Heart right ventricle (tissue), 16 donors: ENCODE results near the gene TMEM11. TPM values are rescaled to one million over a fixed set of nuclear protein-coding genes. Genes with fewer than 3 reads are reported as not detected.

Source experiments
- ATAC-seq, 8 donors: fragments of 200-7000 bp; cut with Tn5 transposase; one replicate each; pipeline ENCODE4 v1.9.1; 2020; ENCODE audit warnings: mild to moderate bottlenecking in 8 of 8, moderate library complexity in 8 of 8, moderate number of reproducible peaks in 1 of 8
- DNase-seq, 2 donors: peaks; one replicate each; pipeline ENCODE4 v3.0.0-alpha.2; 2020
- H3K27ac ChIP-seq, 10 donors: fragments of 200-600 bp; sonication (generic) in 2 of 10; one replicate each; pipeline versions ENCODE4 v1.5.0 to v1.8.0; 2020 to 2022; ENCODE audit warnings: mild to moderate bottlenecking in 3 of 10
- H3K27me3 ChIP-seq, 7 donors: fragments of 200-600 bp; one replicate each; pipeline ENCODE4 v1.8.0; 2021 to 2022; ENCODE audit warnings: mild to moderate bottlenecking in 2 of 7
- H3K36me3 ChIP-seq, 9 donors: fragments of 200-600 bp; sonication (generic) in 1 of 9; one replicate each; pipeline versions ENCODE4 v1.5.0 to v1.8.0; 2020 to 2022; ENCODE audit warnings: mild to moderate bottlenecking in 2 of 9
- H3K4me1 ChIP-seq, 9 donors: fragments of 200-600 bp; sonication (generic) in 1 of 9; one replicate each; pipeline versions ENCODE4 v1.5.0 to v1.8.0; 2020 to 2022; ENCODE audit warnings: mild to moderate bottlenecking in 4 of 9
- H3K4me3 ChIP-seq, 10 donors: fragments of 200-600 bp; sonication (generic) in 2 of 10; one replicate each; pipeline versions ENCODE4 v1.5.0 to v1.8.0; 2020 to 2022; ENCODE audit warnings: mild to moderate bottlenecking in 7 of 10, moderate library complexity in 2 of 10
- H3K9me3 ChIP-seq, 11 donors: fragments of 200-600 bp in 10 of 11; sonication (generic) in 2 of 11; one replicate each; pipeline versions ENCODE4 v1.5.0 to v1.8.0; 2013 to 2022; ENCODE audit warnings: mild to moderate bottlenecking in 2 of 11, control low read depth in 1 of 11, moderate library complexity in 1 of 11
- CTCF ChIP-seq, 9 donors: fragments of 200-600 bp; sonication (generic) in 2 of 9; IDR thresholded peaks; one replicate each; pipeline versions ENCODE4 v1.5.0 to v1.8.0; 2021 to 2022; ENCODE audit warnings: antibody characterized with exemption in 9 of 9, mild to moderate bottlenecking in 5 of 9, moderate library complexity in 1 of 9
- whole genome bisulfite sequencing, 2 donors: extraction: QIAGEN DNeasy Blood & Tissue Kit; methylation state at CpG; one replicate each; pipeline ENCODE4 v1.1.7; 2013; ENCODE audit warnings: inconsistent platforms in 1 of 2; 5-methylcytosine and 5-hydroxymethylcytosine counted together
- intact Hi-C, 10 donors: fragments of 100-400 bp; cut with DNase I; formaldehyde crosslinking; loops; one replicate each; pipeline versions ENCODE4 v1.11.1 to v1.14.2; 2022
- polyA plus RNA-seq, 2 donors: library from polyadenylated mRNA; stranded (reverse); fragments of 200-250 nt; gene quantifications; one replicate each; pipeline ENCODE4 v1.2.3, GENCODE V29; 2013
- total RNA-seq, 10 donors: library from RNA; stranded (reverse); fragmentation: NEBNext Ultra II Directional in 3 of 10; extraction: Animal tissue kit (Norgen Biotek cat#: 25700) in 3 of 10; gene quantifications; one replicate each; pipeline versions ENCODE4 v1.2.1 to v1.2.4, GENCODE V29; 2021 to 2023
- donor health status: Arrhythmogenic right ventricular cardiomyopathy.
- donor health status: ischemic (EF 13 %, LVEDD 7.1; RV severe dilation, severe dysfunction).
- donor health status: healthy with polysubstance abuse.
- donor health status: DM: no; HTN: yes; CAD: no.
- donor health status: DM: no; HTN: no; CAD: no.
- donor health status: ischemic (EF 25% LVEDD 6.9; RV normal size, moderate dysfunction).
- donor health status: ischemic (EF 25% LVEDD 5.7; RV mildly dilated, moderate dysfunction).
- donor health status: healthy.
- donor health status: DM: yes; HTN: yes; CAD: no.
- donor health status: Ischemic cardiomyopathy.
- donor health status: ischemic (EF 35%, LVEDD 5.7; RV mildly dilated, moderate dysfunction).
- donor health status: nonischemic (EF 11% LVEDD 7.7; RV severe dilation, severe dysfunction).
- donor health status: DM: yes; HTN: yes; CAD: no.
- donor health status: PGD.
- donor health status: ischemic (EF 29% LVEDD 5.4; RV normal size, mild dysfunction).
- donor health status: nonischemic (EF 23%, LVEDD 6.1; RV moderate dilation, normal function).

TMEM11 gene
- total and polyA plus RNA-seq, 12 donors: 20.8 to 54.1 (median 29.0) TPM

GRCh38 chr17:21241564-21241963 is 27.6 kb upstream of the TMEM11 start:
- no peak for TF ChIP-seq CTCF (IDR thresholded peaks at IDR 0.05)
- Histone ChIP-seq H3K4me1 (peaks cover 0 to 42% (median 13%) of the 10 kb centered on the region in 9 donors), H3K36me3 (peaks cover 0 to 32% (median 0%) of the 10 kb centered on the region in 9 donors), H3K27ac (peak overlapping the region in 4 of 10 donors; percentile 23 to 70 (median 68)), H3K4me3 (no peak overlapping the region), H3K27me3 (no peaks in the 10 kb centered on the region), H3K9me3 (no peaks in the 10 kb centered on the region)
- intact Hi-C loops: no loop called here
- ATAC-seq (peak in 1 of 8 donors; percentile 7), DNase-seq (no peak)
- WGBS, 2 donors: 84 to 85% methylated on average over 11 of the region's 11 CpGs

GRCh38 chr17:21240369-21241055 is 26.6 kb upstream of the TMEM11 start:
- no peak overlapping the region for H3K27ac ChIP-seq
- 74 to 76% methylated on average over 25 of the region's 25 CpGs for WGBS, 2 donors
- peaks cover 0 to 31% (median 13%) of the 10 kb centered on the region in 9 donors for H3K4me1 ChIP-seq
- no peak for TF ChIP-seq CTCF (IDR thresholded peaks at IDR 0.05)
- DNase-seq: no peak
- H3K4me3 ChIP-seq: no peak overlapping the region
- H3K27me3 ChIP-seq: no peaks in the 10 kb centered on the region
- no peaks in the 10 kb centered on the region for H3K9me3 ChIP-seq
- intact Hi-C loops: no loop called here
- no peak for ATAC-seq
- H3K36me3 ChIP-seq: peaks cover 0 to 32% (median 0%) of the 10 kb centered on the region in 9 donors

- peak in 8 of 9 donors; percentile 15 to 48 (median 42) for TF ChIP-seq CTCF (IDR thresholded peaks at IDR 0.05)
- Histone ChIP-seq H3K9me3 (no peaks in the 10 kb centered on the region), H3K4me1 (peaks cover 0 to 26% (median 13%) of the 10 kb centered on the region in 9 donors), H3K27ac (no peak overlapping the region), H3K27me3 (no peaks in the 10 kb centered on the region), H3K36me3 (peaks cover 0 to 32% (median 0%) of the 10 kb centered on the region in 9 donors), H3K4me3 (no peak overlapping the region)
- intact Hi-C loops: no loop called here
- 69 to 75% methylated on average over 12 of the region's 12 CpGs for WGBS, 2 donors
- ATAC-seq (peak in 2 of 8 donors; percentile 19 to 30), DNase-seq (no peak)
Observed at GRCh38 chr17:21239680-21240368, 25.9 kb upstream of the TMEM11 start.

- H3K9me3 ChIP-seq: peaks cover 0 to 8% (median 4%) of the 10 kb centered on the region in 11 donors
- intact Hi-C loops: no loop called here
- WGBS, 2 donors: 83 to 95% methylated on average over 1 of the region's 1 CpG
Observed at GRCh38 chr17:21235921-21236320, 22.0 kb upstream of the TMEM11 start.

More at GRCh38 chr17:21235921-21236320, 22.0 kb upstream of the TMEM11 start:
- ATAC-seq (no peak), DNase-seq (no peak)
- H3K4me1 ChIP-seq: peaks cover 0 to 12% (median 0%) of the 10 kb centered on the region in 9 donors
- TF ChIP-seq CTCF (IDR thresholded peaks at IDR 0.05): no peak
- peaks cover 0 to 9% (median 0%) of the 10 kb centered on the region in 9 donors for H3K36me3 ChIP-seq
- no peaks in the 10 kb centered on the region for H3K27me3 ChIP-seq
- no peak overlapping the region for H3K4me3 ChIP-seq
- H3K27ac ChIP-seq: no peak overlapping the region
